HEK293T (cell line): ENCODE data around the gene IGFL3.

Source experiments
- ARNT ChIP-seq: fragments of 450-650 bp; IDR thresholded peaks from 2 replicates; pipeline ENCODE4 v1.6.1; 2017; ENCODE audit warnings: mild to moderate bottlenecking
- CTBP1 ChIP-seq: fragments of 450-650 bp; IDR thresholded peaks from 2 replicates; pipeline ENCODE4 v1.6.1; 2016; ENCODE audit warnings: borderline replicate concordance
- FOXA1 ChIP-seq: fragments of 450-650 bp; IDR thresholded peaks from 2 replicates; pipeline ENCODE4 v1.6.1; 2016; ENCODE audit warnings: mild to moderate bottlenecking
- FOXM1 ChIP-seq: fragments of 450-650 bp; IDR thresholded peaks from 2 replicates; pipeline ENCODE4 v1.6.1; 2017; ENCODE audit warnings: mild to moderate bottlenecking, borderline replicate concordance
- NFRKB ChIP-seq: fragments of 450-650 bp; IDR thresholded peaks from 2 replicates; pipeline ENCODE4 v1.6.1; 2016; ENCODE audit warnings: mild to moderate bottlenecking, moderate library complexity
- SP1 ChIP-seq: fragments of 450-650 bp; IDR thresholded peaks from 2 replicates; pipeline ENCODE4 v1.6.1; 2017
- ZNF384 ChIP-seq: fragments of 450-650 bp; IDR thresholded peaks from 2 replicates; pipeline ENCODE4 v1.6.1; 2016

DNA sequence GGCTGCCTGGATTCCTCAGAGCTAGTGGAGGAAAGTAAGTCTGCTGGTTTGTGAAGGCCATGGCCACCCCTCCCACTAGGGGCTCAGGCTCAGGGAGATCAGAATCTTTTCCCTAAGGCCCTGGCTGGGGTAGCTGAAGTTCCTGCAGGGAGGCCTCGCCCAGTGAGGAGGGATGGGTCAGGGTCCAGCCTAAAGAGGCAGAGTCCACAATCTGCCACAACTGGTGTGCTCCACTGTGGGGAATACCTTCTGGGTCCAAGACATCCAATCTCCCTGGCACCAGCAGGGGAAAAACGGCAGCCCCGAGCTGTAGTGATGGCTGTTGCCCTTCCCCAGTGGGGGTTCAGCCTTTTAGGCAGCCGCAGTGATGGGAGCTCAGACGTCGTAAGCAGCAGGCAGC, 23.2 kb downstream of the IGFL3 start:
- TF ChIP-seq CTBP1 (no peak), ARNT (no peak), SP1 (no peak), NFRKB (no peak), ZNF384 (no peak), FOXM1 (no peak), FOXA1 (no peak)
